Measurements from ENCODE around the gene SLC10A7. TPM values are rescaled to one million over a fixed set of nuclear protein-coding genes. Genes with fewer than 3 reads are reported as not detected.

SLC10A7 gene
- total RNA-seq, 1 donor from 2014 or later, result 11.4 TPM

- Histone ChIP-seq H3K27me3 (no peaks in the 10 kb centered on the region), H3K4me1 (no peaks in the 10 kb centered on the region), H3K27ac (no peak overlapping the region), H3K9me3 (no peaks in the 10 kb centered on the region), H3K4me3 (no peak overlapping the region), H3K36me3 (no peaks in the 10 kb centered on the region)
- intact Hi-C loops (cut with DNase I), result loop anchor here (5.0 kb wide), 1 partner anchor 82 kb away; the partner anchor contains the start of gene SLC10A7
- DNase-seq (ENCODE audit: low spot score in 2 of 2), result no peak
- TF ChIP-seq, protein P1, sequence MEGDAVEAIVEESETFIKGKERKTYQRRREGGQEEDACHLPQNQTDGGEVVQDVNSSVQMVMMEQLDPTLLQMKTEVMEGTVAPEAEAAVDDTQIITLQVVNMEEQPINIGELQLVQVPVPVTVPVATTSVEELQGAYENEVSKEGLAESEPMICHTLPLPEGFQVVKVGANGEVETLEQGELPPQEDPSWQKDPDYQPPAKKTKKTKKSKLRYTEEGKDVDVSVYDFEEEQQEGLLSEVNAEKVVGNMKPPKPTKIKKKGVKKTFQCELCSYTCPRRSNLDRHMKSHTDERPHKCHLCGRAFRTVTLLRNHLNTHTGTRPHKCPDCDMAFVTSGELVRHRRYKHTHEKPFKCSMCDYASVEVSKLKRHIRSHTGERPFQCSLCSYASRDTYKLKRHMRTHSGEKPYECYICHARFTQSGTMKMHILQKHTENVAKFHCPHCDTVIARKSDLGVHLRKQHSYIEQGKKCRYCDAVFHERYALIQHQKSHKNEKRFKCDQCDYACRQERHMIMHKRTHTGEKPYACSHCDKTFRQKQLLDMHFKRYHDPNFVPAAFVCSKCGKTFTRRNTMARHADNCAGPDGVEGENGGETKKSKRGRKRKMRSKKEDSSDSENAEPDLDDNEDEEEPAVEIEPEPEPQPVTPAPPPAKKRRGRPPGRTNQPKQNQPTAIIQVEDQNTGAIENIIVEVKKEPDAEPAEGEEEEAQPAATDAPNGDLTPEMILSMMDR (IDR thresholded peaks at IDR 0.05), result no peak
These were observed 81.7 kb downstream of the SLC10A7 start for GRCh38 chr4:146439999-146440398.

- Histone ChIP-seq H3K27ac (no peak overlapping the region), H3K36me3 (no peaks in the 10 kb centered on the region), H3K27me3 (no peaks in the 10 kb centered on the region), H3K9me3 (no peaks in the 10 kb centered on the region), H3K4me1 (no peaks in the 10 kb centered on the region), H3K4me3 (no peak overlapping the region)
- TF ChIP-seq, protein P1 (IDR thresholded peaks at IDR 0.05), result no peak
- no peak for DNase-seq (ENCODE audit: low spot score in 2 of 2)
- intact Hi-C loops (cut with DNase I), result loop anchor here (5.0 kb wide), 1 partner anchor 83 kb away; the partner anchor contains the start of gene SLC10A7
These were observed 82.3 kb downstream of the SLC10A7 start for GRCh38 chr4:146439437-146439836.

- peak overlapping the region in 1 of 2 donors; percentile 22 for H3K27ac ChIP-seq
- intact Hi-C loops (cut with DNase I), result loop anchor here (5.0 kb wide), 1 partner anchor 85 kb away; the partner anchor contains the start of gene SLC10A7
- no peaks in the 10 kb centered on the region for H3K27me3 ChIP-seq
- no peaks in the 10 kb centered on the region for H3K4me1 ChIP-seq
- TF ChIP-seq, protein P1 (IDR thresholded peaks at IDR 0.05), result no peak
- H3K4me3 ChIP-seq, result peak overlapping the region in 1 of 2 donors; percentile 42
- no peaks in the 10 kb centered on the region for H3K9me3 ChIP-seq
- no peak for DNase-seq (ENCODE audit: low spot score in 2 of 2)
- no peaks in the 10 kb centered on the region for H3K36me3 ChIP-seq
These were observed 84.0 kb downstream of the SLC10A7 start for GRCh38 chr4:146437778-146438177.

- H3K27me3 ChIP-seq, result no peaks in the 10 kb centered on the region
- no peak for DNase-seq (ENCODE audit: low spot score in 2 of 2)
- intact Hi-C loops (cut with DNase I), result loop anchor here (5.0 kb wide), 1 partner anchor 86 kb away; the partner anchor contains the start of gene SLC10A7
- H3K27ac ChIP-seq, result no peak overlapping the region
- no peaks in the 10 kb centered on the region for H3K36me3 ChIP-seq
- TF ChIP-seq, protein P1 (IDR thresholded peaks at IDR 0.05), result no peak
- no peaks in the 10 kb centered on the region for H3K4me1 ChIP-seq
- H3K9me3 ChIP-seq, result no peaks in the 10 kb centered on the region
- H3K4me3 ChIP-seq, result no peak overlapping the region
These were observed 85.1 kb downstream of the SLC10A7 start for GRCh38 chr4:146436423-146437162.

- Histone ChIP-seq H3K4me1 (no peaks in the 10 kb centered on the region), H3K9me3 (no peaks in the 10 kb centered on the region), H3K36me3 (no peaks in the 10 kb centered on the region), H3K27me3 (no peaks in the 10 kb centered on the region), H3K4me3 (no peak overlapping the region), H3K27ac (no peak overlapping the region)
- TF ChIP-seq, protein P1 (IDR thresholded peaks at IDR 0.05), result no peak
- intact Hi-C loops (cut with DNase I), result loop anchor here (5.0 kb wide), 1 partner anchor 86 kb away; the partner anchor contains the start of gene SLC10A7
- no peak for DNase-seq (ENCODE audit: low spot score in 2 of 2)
These were observed 85.8 kb downstream of the SLC10A7 start for GRCh38 chr4:146435962-146436361.

Data from ascending aorta (tissue), 2 donors.